H1 (cell line): ENCODE measurements around the gene ASB1. TPM values are rescaled to one million over a fixed set of nuclear protein-coding genes. Genes with fewer than 3 reads are reported as not detected.

Experiments
- CTCF ChIA-PET: fragments of 300-600 bp; sonication (Branson Sonifier 250); formaldehyde crosslinking; loops from one replicate; lab custom pipeline; 2021; ENCODE audit not compliant: partially characterized antibody; lab: Charles Lee
- POLR2A ChIA-PET: fragments of 300-600 bp; sonication (Branson Sonifier 250); formaldehyde crosslinking; loops from one replicate; lab custom pipeline; 2021; ENCODE audit warnings: inconsistent platforms; ENCODE audit not compliant: partially characterized antibody; lab: Charles Lee
- DNase-seq, 2 experiments: peaks; one replicate each; pipeline versions ENCODE4 v3.0.0 to v3.0.0-alpha.2; 2010 to 2022; ENCODE audit warnings: low spot score in 2 of 2, low read depth in 1 of 2, mixed read lengths in 1 of 2
- FAIRE-seq: peaks from 2 replicates; lab custom pipeline; 2011; peaks lifted over from hg19 to GRCh38; lab: Jason Lieb, UNC
- H2AFZ ChIP-seq: 2 replicates; pipeline ENCODE4 v1.8.1; 2012; ENCODE audit warnings: low read length, inconsistent platforms
- H2AK5ac ChIP-seq: 2 replicates; pipeline ENCODE4 v1.6.1; 2013; ENCODE audit warnings: low read depth, low read length
- H2BK120ac ChIP-seq: replicated peaks from 2 replicates; pipeline ENCODE3; 2013; ENCODE audit warnings: low read depth, low read length, inconsistent platforms
- H2BK12ac ChIP-seq: 2 replicates; pipeline ENCODE4 v1.6.1; 2013; ENCODE audit warnings: low read depth, low read length
- H2BK15ac ChIP-seq: 2 replicates; pipeline ENCODE4 v1.6.1; 2013; ENCODE audit warnings: low read length
- H2BK20ac ChIP-seq: 2 replicates; pipeline ENCODE4 v1.6.1; 2013; ENCODE audit warnings: low read length
- H2BK5ac ChIP-seq: 2 replicates; pipeline ENCODE4 v1.6.1; 2013; ENCODE audit warnings: low read depth, low read length
- H3K14ac ChIP-seq: 2 replicates; pipeline ENCODE4 v1.6.1; 2013; ENCODE audit warnings: inconsistent platforms; ENCODE audit not compliant: insufficient read length
- H3K18ac ChIP-seq: 2 replicates; pipeline ENCODE4 v1.6.1; 2013; ENCODE audit warnings: low read length; ENCODE audit errors: extremely low read depth
- H3K23ac ChIP-seq: 2 replicates; pipeline ENCODE4 v1.6.1; 2013; ENCODE audit warnings: inconsistent platforms; ENCODE audit not compliant: insufficient read length
- H3K23me2 ChIP-seq: 2 replicates; pipeline ENCODE4 v1.6.1; 2013; ENCODE audit warnings: low read depth, low read length
- H3K27ac ChIP-seq: 2 replicates; pipeline ENCODE4 v1.6.1; 2011; ENCODE audit warnings: low read depth, low read length, inconsistent platforms
- H3K27me3 ChIP-seq, 4 experiments: replicated peaks in 1 of 4; 1 replicate in 1 of 4; 2 replicates in 3 of 4; pipeline versions ENCODE4 v1.6.1 to v1.8.1; 2011 to 2013; ENCODE audit warnings: low read length in 3 of 4, mild to moderate bottlenecking in 3 of 4, inconsistent platforms in 2 of 4, mixed read lengths in 2 of 4, moderate library complexity in 1 of 4; ENCODE audit not compliant: control insufficient read depth in 3 of 4, insufficient read depth in 3 of 4; ENCODE audit errors: extremely low read depth in 1 of 4
- H3K36me3 ChIP-seq, 4 experiments: 2 replicates each; pipeline versions ENCODE4 v1.6.1 to v1.8.1; 2011 to 2013; ENCODE audit warnings: mild to moderate bottlenecking in 4 of 4, low read length in 3 of 4, moderate library complexity in 2 of 4, control low read depth in 1 of 4, inconsistent platforms in 1 of 4; ENCODE audit not compliant: insufficient read depth in 4 of 4, control insufficient read depth in 2 of 4
- H3K4ac ChIP-seq: replicated peaks from 2 replicates; pipeline ENCODE3; 2013; ENCODE audit warnings: low read length, low read depth, mixed read lengths, inconsistent platforms; ENCODE audit not compliant: insufficient read length
- H3K4me1 ChIP-seq, 4 experiments: replicated peaks in 1 of 4; 1 replicate in 1 of 4; 2 replicates in 3 of 4; pipeline versions ENCODE4 v1.6.1 to v1.8.1; 2011 to 2013; ENCODE audit warnings: low read length in 3 of 4, inconsistent platforms in 2 of 4, mixed read lengths in 1 of 4; ENCODE audit not compliant: insufficient read depth in 4 of 4, control insufficient read depth in 3 of 4
- H3K4me2 ChIP-seq, 2 experiments: 2 replicates each; pipeline versions ENCODE4 v1.6.1 to v1.8.1; 2011 to 2013; ENCODE audit warnings: low read depth in 2 of 2, low read length in 2 of 2, control low read depth in 1 of 2, inconsistent platforms in 1 of 2, mild to moderate bottlenecking in 1 of 2; ENCODE audit not compliant: insufficient read depth in 1 of 2
- H3K4me3 ChIP-seq, 4 experiments: fragments of 200-600, 300-600 bp in 1 of 4; sonication (generic), shearing (Covaris generic), sonication (Bioruptor Twin) in 1 of 4; 2 replicates each; pipeline versions ENCODE4 v1.5.1 to v1.8.1; 2011 to 2016; ENCODE audit warnings: low read length in 4 of 4, low read depth in 3 of 4, control low read depth in 2 of 4, inconsistent platforms in 2 of 4, mild to moderate bottlenecking in 2 of 4, mixed read lengths in 1 of 4, moderate library complexity in 1 of 4; ENCODE audit not compliant: insufficient read depth in 2 of 4; ENCODE audit errors: extremely low read depth in 1 of 4
- H3K56ac ChIP-seq: replicated peaks from 2 replicates; pipeline ENCODE3; 2013; ENCODE audit warnings: low read depth, mild to moderate bottlenecking, mixed read lengths, low read length, inconsistent platforms; ENCODE audit not compliant: insufficient read length
- H3K79me1 ChIP-seq: 2 replicates; pipeline ENCODE4 v1.6.1; 2013; ENCODE audit warnings: low read depth, low read length, control low read depth
- H3K79me2 ChIP-seq, 2 experiments: 2 replicates each; pipeline versions ENCODE4 v1.6.1 to v1.8.1; 2012 to 2013; ENCODE audit warnings: low read length in 2 of 2, mild to moderate bottlenecking in 2 of 2, inconsistent platforms in 1 of 2; ENCODE audit not compliant: insufficient read depth in 2 of 2, control insufficient read depth in 1 of 2
- H3K9ac ChIP-seq, 4 experiments: replicated peaks in 1 of 4; 1 replicate in 1 of 4; 2 replicates in 3 of 4; pipeline versions ENCODE4 v1.6.1 to v1.8.1; 2011 to 2013; ENCODE audit warnings: low read depth in 3 of 4, low read length in 3 of 4, control low read depth in 2 of 4, mild to moderate bottlenecking in 2 of 4, moderate library complexity in 2 of 4, inconsistent platforms in 1 of 4; ENCODE audit errors: extremely low read depth in 1 of 4
- H3K9me3 ChIP-seq, 2 experiments: 2 replicates each; pipeline versions ENCODE4 v1.6.1 to v1.8.1; 2012 to 2013; ENCODE audit warnings: mild to moderate bottlenecking in 2 of 2, moderate library complexity in 2 of 2, control low read depth in 1 of 2, inconsistent platforms in 1 of 2, low read depth in 1 of 2, low read length in 1 of 2, mixed read lengths in 1 of 2; ENCODE audit not compliant: insufficient read depth in 2 of 2
- H4K20me1 ChIP-seq, 2 experiments: replicated peaks in 1 of 2; 2 replicates each; pipeline versions ENCODE3 to v1.8.1; 2011 to 2013; ENCODE audit warnings: inconsistent platforms in 2 of 2, low read length in 2 of 2, mild to moderate bottlenecking in 1 of 2; ENCODE audit not compliant: insufficient read depth in 2 of 2, control insufficient read depth in 1 of 2
- H4K5ac ChIP-seq: 2 replicates; pipeline ENCODE4 v1.6.1; 2013; ENCODE audit warnings: low read length, low read depth, mixed read lengths, inconsistent platforms; ENCODE audit not compliant: insufficient read length
- H4K8ac ChIP-seq: 2 replicates; pipeline ENCODE4 v1.8.0; 2013; ENCODE audit warnings: mild to moderate bottlenecking, moderate library complexity, low read length, inconsistent platforms; ENCODE audit not compliant: insufficient read depth; ENCODE audit errors: extremely low read depth
- H4K91ac ChIP-seq: replicated peaks from 2 replicates; pipeline ENCODE3; 2013; ENCODE audit warnings: low read length, mixed read lengths, inconsistent platforms; ENCODE audit not compliant: insufficient read length
- BACH1 ChIP-seq: IDR thresholded peaks from 2 replicates; pipeline ENCODE4 v1.6.1; 2012; ENCODE audit warnings: low read length, improper control_type of control experiment
- CBX5 ChIP-seq: fragments of 300-800, 300-1000 bp; sonication (generic); IDR thresholded peaks from 2 replicates; pipeline ENCODE4 v1.7.1; 2016; ENCODE audit warnings: antibody characterized with exemption, low read length, low read depth
- CBX8 ChIP-seq: fragments of 300-800, 300-1000 bp; sonication (generic); IDR thresholded peaks from 2 replicates; pipeline ENCODE4 v1.7.1; 2016; ENCODE audit warnings: low read depth, low read length, borderline replicate concordance
- EGR1 ChIP-seq: IDR thresholded peaks from 2 replicates; pipeline ENCODE4 v1.6.1; 2011; ENCODE audit warnings: low read depth, low read length, borderline replicate concordance
- EZH2 ChIP-seq: fragments of 200-600 bp; sonication (generic); IDR thresholded peaks from 2 replicates; pipeline ENCODE4 v1.7.1; 2012; ENCODE audit warnings: low read depth, mild to moderate bottlenecking, moderate library complexity, low read length, inconsistent platforms; ENCODE audit not compliant: severe bottlenecking
- GABPA ChIP-seq: IDR thresholded peaks from 2 replicates; pipeline ENCODE4 v1.6.1; 2011; ENCODE audit warnings: mild to moderate bottlenecking, low read length, moderate library complexity, borderline replicate concordance; ENCODE audit not compliant: insufficient read depth
- RAD21 ChIP-seq, 2 experiments: IDR thresholded peaks in 1 of 2; conservative IDR thresholded peaks in 1 of 2; 2 replicates each; pipeline ENCODE4 v1.6.1; 2011; ENCODE audit warnings: low read depth in 2 of 2, low read length in 2 of 2, improper control_type of control experiment in 1 of 2, inconsistent platforms in 1 of 2, mild to moderate bottlenecking in 1 of 2, moderate library complexity in 1 of 2
- TAF7 ChIP-seq: optimal IDR thresholded peaks from 2 replicates; pipeline ENCODE3; 2011; ENCODE audit warnings: low read depth, mild to moderate bottlenecking, inconsistent platforms, low read length, moderate library complexity, borderline replicate concordance
- WGBS, 2 experiments: shearing (Covaris generic) in 1 of 2; methylation state at CpG; one replicate each; pipeline versions ENCODE4 v1.1.6 to v1.1.7; 2013 to 2015; ENCODE audit warnings: low lambda C conversion rate in 2 of 2, mixed read lengths in 2 of 2, inconsistent platforms in 1 of 2, low coverage in 1 of 2, missing lambda C conversion rate in 1 of 2; ENCODE audit not compliant: insufficient replicate concordance in 2 of 2, insufficient coverage in 1 of 2, insufficient read length in 1 of 2; ENCODE audit errors: extremely low coverage in 1 of 2, missing lambda C conversion rate in 1 of 2; 5-methylcytosine and 5-hydroxymethylcytosine counted together
- polyA plus RNA-seq, 7 experiments: library from polyadenylated mRNA; depleted of rRNA in 3 of 7; stranded (reverse) in 5 of 7; unstranded in 2 of 7; fragments of >200 nt in 5 of 7; fragments of 200-250 nt in 2 of 7; gene quantifications; 1 replicate in 5 of 7; 2 replicates in 1 of 7; 4 replicates in 1 of 7; pipeline versions ENCODE4 v1.2.1 to v1.2.3, GENCODE V29; 2011 to 2013; ENCODE audit warnings: missing spikeins in 2 of 7, mixed read lengths in 2 of 7
- total RNA-seq: library from RNA; stranded (reverse); fragmentation: NEBNext Ultra II Directional; extraction: Animal tissue kit (Norgen Biotek cat#: 25700); gene quantifications from 2 replicates; pipeline ENCODE4 v1.2.1, GENCODE V29; 2021
- TF ChIP-seq, protein P1 (sequence below): IDR thresholded peaks from 2 replicates; pipeline ENCODE4 v1.6.1; 2011; ENCODE audit warnings: low read depth, mild to moderate bottlenecking, low read length; ENCODE audit not compliant: insufficient read depth

The ASB1 gene
- total and polyA plus RNA-seq, 2 of the 8 experiments (the other 6 are each of a cell fraction or from before 2014, with no cell fraction given), result 24.1 to 36.0 TPM

DNA sequence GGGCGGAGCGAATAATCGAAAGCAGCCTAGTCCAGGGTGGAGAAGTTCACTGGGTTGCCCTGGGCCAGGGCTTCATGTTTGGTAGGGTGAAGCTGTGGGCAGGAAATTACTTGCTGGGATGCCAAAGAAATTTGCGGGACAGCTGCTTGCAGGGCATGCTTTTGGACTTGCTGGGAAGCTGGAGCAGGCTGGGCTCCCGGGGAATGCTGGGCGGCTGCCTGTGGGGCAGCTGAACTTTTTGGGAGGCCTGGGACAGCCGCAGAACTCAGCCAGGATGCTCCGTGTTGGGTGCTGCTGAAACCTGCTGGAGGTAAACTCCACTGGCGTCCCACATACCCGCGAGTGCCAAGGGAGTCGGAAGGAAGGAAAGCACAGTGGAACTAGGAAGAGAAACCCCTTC is 31.9 kb downstream of the ASB1 start:
- H3K27ac ChIP-seq, result no peak overlapping the region
- no peak overlapping the region for H3K9ac ChIP-seq
- CTCF ChIA-PET, result interaction anchor here (1.2 to 7.0 kb wide), 4 partner anchors 89 to 153 kb away, joined by 3 to 52 read pairs (median 4); no protein-coding TSS in a partner anchor
- peaks cover 0 to 3% of the 10 kb centered on the region in 2 experiments; a peak in 1 of 4 replicates for H3K9me3 ChIP-seq
- no peak overlapping the region for H2BK120ac ChIP-seq
- H2BK12ac ChIP-seq, result no peak overlapping the region
- H2BK15ac ChIP-seq, result no peak overlapping the region
- no peaks in the 10 kb centered on the region for H3K79me1 ChIP-seq
- H3K23ac ChIP-seq, result no peak overlapping the region
- no peak overlapping the region for H4K91ac ChIP-seq
- H3K18ac ChIP-seq, result no peak overlapping the region
- no peak overlapping the region for H3K4me2 ChIP-seq
- 86% methylated on average over 12 of the region's 12 CpGs; no CpG with 5 or more reads in 1 of the 2 experiments for WGBS, 2 experiments
- H3K23me2 ChIP-seq, result no peaks in the 10 kb centered on the region
- no peak overlapping the region for H4K5ac ChIP-seq
- H3K27me3 ChIP-seq, result 0 out of 7 replicates have a peak, but pooled peaks cover 0 to 4% (median 0%) of the 10 kb centered on the region in 4 experiments
- H2BK5ac ChIP-seq, result no peak overlapping the region
- no peak overlapping the region for H3K4me3 ChIP-seq
- H3K36me3 ChIP-seq, result no peaks in the 10 kb centered on the region
- no peak overlapping the region for H2BK20ac ChIP-seq
- no peak overlapping the region for H3K56ac ChIP-seq
- TF ChIP-seq EGR1 (no peak), CBX8 (no peak), RAD21 (IDR thresholded peaks at IDR 0.05 in 1 of 2, conservative IDR thresholded peaks at IDR 0.05 in 1 of 2; ENCODE audit: low read depth in 2 of 2, low read length in 2 of 2) (no peak), GABPA (no peak), BACH1 (no peak), CBX5 (no peak), TAF7 (no peak), EZH2 (no peak)
- TF ChIP-seq, protein P1, sequence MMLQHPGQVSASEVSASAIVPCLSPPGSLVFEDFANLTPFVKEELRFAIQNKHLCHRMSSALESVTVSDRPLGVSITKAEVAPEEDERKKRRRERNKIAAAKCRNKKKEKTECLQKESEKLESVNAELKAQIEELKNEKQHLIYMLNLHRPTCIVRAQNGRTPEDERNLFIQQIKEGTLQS, result no peak
- TF ChIP-seq, all 59 proteins: peak for 0
- Histone ChIP-seq H3K4me1 (no peaks in the 10 kb centered on the region), H3K14ac (no peak overlapping the region), H4K20me1 (no peaks in the 10 kb centered on the region), H4K8ac (no peak overlapping the region), H2AK5ac (no peak overlapping the region), H3K79me2 (no peaks in the 10 kb centered on the region), H2AFZ (no peak overlapping the region), H3K4ac (no peak overlapping the region)
- no peak for FAIRE-seq
- POLR2A ChIA-PET, result no interaction called here
- DNase-seq, result no peak
